ENCODE results near the gene SUPT3H.
"Not testable (repeated sequence)": the region's sequence is repeated elsewhere in the genome, so short reads cannot be mapped to it uniquely, and the experiment has no call there.

Gene SUPT3H

GRCh38 chr6:44898296-44898930 lies 479.3 kb downstream of the SUPT3H start:
- no peak overlapping the region for H3K27ac ChIP-seq
- TF ChIP-seq CTCF (conservative IDR thresholded peaks at IDR 0.05) (no peak), ZFX (IDR thresholded peaks at IDR 0.05) (no peak)

- TF ChIP-seq ZFX (IDR thresholded peaks at IDR 0.05) (no peak), CTCF (conservative IDR thresholded peaks at IDR 0.05) (no peak)
- no peak overlapping the region for H3K27ac ChIP-seq
Observed at GRCh38 chr6:44897316-44897715, 480.4 kb downstream of the SUPT3H start.

GRCh38 chr6:44896701-44897100 lies 481.0 kb downstream of the SUPT3H start:
- no peak for TF ChIP-seq ZFX (IDR thresholded peaks at IDR 0.05)
- no peak overlapping the region for H3K27ac ChIP-seq

GRCh38 chr6:44892579-44892978 lies 485.2 kb downstream of the SUPT3H start:
- TF ChIP-seq ZFX (IDR thresholded peaks at IDR 0.05) (no peak), CTCF (conservative IDR thresholded peaks at IDR 0.05) (no peak)
- no peak overlapping the region for H3K27ac ChIP-seq

- H3K27ac ChIP-seq, result not testable (repeated sequence)
Observed at GRCh38 chr6:44879071-44879470, 498.7 kb downstream of the SUPT3H start.

GRCh38 chr6:44876638-44877037 lies 501.1 kb downstream of the SUPT3H start:
- H3K27ac ChIP-seq, result not testable (repeated sequence)

GRCh38 chr6:44869321-44869897 lies 508.3 kb downstream of the SUPT3H start:
- no peak overlapping the region for H3K27ac ChIP-seq
- TF ChIP-seq CTCF (conservative IDR thresholded peaks at IDR 0.05) (no peak), ZFX (IDR thresholded peaks at IDR 0.05) (no peak)

- no peak for TF ChIP-seq ZFX (IDR thresholded peaks at IDR 0.05)
- TF ChIP-seq CTCF (conservative IDR thresholded peaks at IDR 0.05), result no peak
- H3K27ac ChIP-seq, result no peak overlapping the region
Observed at GRCh38 chr6:44868910-44869309, 508.8 kb downstream of the SUPT3H start.

GRCh38 chr6:44868335-44868668 lies 509.4 kb downstream of the SUPT3H start:
- no peak overlapping the region for H3K27ac ChIP-seq

More at GRCh38 chr6:44868335-44868668, 509.4 kb downstream of the SUPT3H start:
- TF ChIP-seq ZFX (IDR thresholded peaks at IDR 0.05) (no peak), CTCF (conservative IDR thresholded peaks at IDR 0.05) (no peak)
